ENCODE measurements around the gene EPS8L2.
"Not testable (repeated sequence)": the region's sequence is repeated elsewhere in the genome, so short reads cannot be mapped to it uniquely, and the experiment has no call there.

EPS8L2 gene

GRCh38 chr11:673866-674265 lies 32.2 kb upstream of the EPS8L2 start:
- Histone ChIP-seq H3K27me3 (ENCODE audit: control insufficient read depth, insufficient read depth, low read length) (no peaks in the 10 kb centered on the region), H3K4me3 (ENCODE audit: low read length) (no peak overlapping the region), H3K9ac (ENCODE audit: low read depth, low read length) (no peak overlapping the region), H3K4me2 (ENCODE audit: low read length) (no peak overlapping the region), H3K9me3 (replicated peaks; ENCODE audit: low read length) (no peaks in the 10 kb centered on the region), H3K4me1 (ENCODE audit: control insufficient read depth, insufficient read depth, low read length) (no peaks in the 10 kb centered on the region), H3K36me3 (ENCODE audit: insufficient read depth, low read length) (peaks cover 27% of the 10 kb centered on the region)

- Histone ChIP-seq H3K4me2 (ENCODE audit: low read length) (no peak overlapping the region), H3K4me1 (ENCODE audit: control insufficient read depth, insufficient read depth, low read length) (no peaks in the 10 kb centered on the region), H3K9ac (ENCODE audit: low read depth, low read length) (no peak overlapping the region), H3K4me3 (ENCODE audit: low read length) (no peak overlapping the region), H3K36me3 (ENCODE audit: insufficient read depth, low read length) (peaks cover 29% of the 10 kb centered on the region), H3K27me3 (ENCODE audit: control insufficient read depth, insufficient read depth, low read length) (no peaks in the 10 kb centered on the region), H3K9me3 (replicated peaks; ENCODE audit: low read length) (no peaks in the 10 kb centered on the region)
These were observed 31.6 kb upstream of the EPS8L2 start for GRCh38 chr11:674406-674805.

GRCh38 chr11:678297-678696 lies 27.7 kb upstream of the EPS8L2 start:
- Histone ChIP-seq H3K36me3 (ENCODE audit: insufficient read depth, low read length) (peaks cover 52% of the 10 kb centered on the region), H3K4me2 (ENCODE audit: low read length) (no peak overlapping the region)

GRCh38 chr11:679271-680207 lies 26.5 kb upstream of the EPS8L2 start:
- Histone ChIP-seq H3K27me3 (ENCODE audit: control insufficient read depth, insufficient read depth, low read length) (no peaks in the 10 kb centered on the region), H3K9ac (ENCODE audit: low read depth, low read length) (no peak overlapping the region), H3K9me3 (replicated peaks; ENCODE audit: low read length) (no peaks in the 10 kb centered on the region), H3K4me2 (ENCODE audit: low read length) (no peak overlapping the region), H3K4me3 (ENCODE audit: low read length) (no peak overlapping the region), H3K36me3 (ENCODE audit: insufficient read depth, low read length) (peaks cover 51% of the 10 kb centered on the region), H3K4me1 (ENCODE audit: control insufficient read depth, insufficient read depth, low read length) (no peaks in the 10 kb centered on the region)

More at GRCh38 chr11:678297-678696, 27.7 kb upstream of the EPS8L2 start:
- Histone ChIP-seq H3K4me1 (ENCODE audit: control insufficient read depth, insufficient read depth, low read length) (no peaks in the 10 kb centered on the region), H3K27me3 (ENCODE audit: control insufficient read depth, insufficient read depth, low read length) (no peaks in the 10 kb centered on the region), H3K4me3 (ENCODE audit: low read length) (no peak overlapping the region), H3K9me3 (replicated peaks; ENCODE audit: low read length) (no peaks in the 10 kb centered on the region), H3K9ac (ENCODE audit: low read depth, low read length) (no peak overlapping the region)

GRCh38 chr11:680476-680875 lies 25.6 kb upstream of the EPS8L2 start:
- no peaks in the 10 kb centered on the region for H3K4me1 ChIP-seq (ENCODE audit: control insufficient read depth, insufficient read depth, low read length)
- no peaks in the 10 kb centered on the region for H3K27me3 ChIP-seq (ENCODE audit: control insufficient read depth, insufficient read depth, low read length)
- H3K4me2 ChIP-seq (ENCODE audit: low read length): no peak overlapping the region
- H3K9ac ChIP-seq (ENCODE audit: low read depth, low read length): no peak overlapping the region
- no peaks in the 10 kb centered on the region for H3K9me3 ChIP-seq (replicated peaks; ENCODE audit: low read length)
- peaks cover 54% of the 10 kb centered on the region for H3K36me3 ChIP-seq (ENCODE audit: insufficient read depth, low read length)
- H3K4me3 ChIP-seq (ENCODE audit: low read length): no peak overlapping the region

- Histone ChIP-seq H3K9me3 (replicated peaks; ENCODE audit: low read length) (no peaks in the 10 kb centered on the region), H3K4me3 (ENCODE audit: low read length) (no peak overlapping the region), H3K9ac (ENCODE audit: low read depth, low read length) (no peak overlapping the region), H3K36me3 (ENCODE audit: insufficient read depth, low read length) (peaks cover 54% of the 10 kb centered on the region), H3K4me1 (ENCODE audit: control insufficient read depth, insufficient read depth, low read length) (no peaks in the 10 kb centered on the region), H3K4me2 (ENCODE audit: low read length) (no peak overlapping the region), H3K27me3 (ENCODE audit: control insufficient read depth, insufficient read depth, low read length) (no peaks in the 10 kb centered on the region)
These were observed 25.1 kb upstream of the EPS8L2 start for GRCh38 chr11:680970-681369.

GRCh38 chr11:686451-687243 lies 19.4 kb upstream of the EPS8L2 start:
- Histone ChIP-seq H3K4me2 (ENCODE audit: low read length) (no peak overlapping the region), H3K9ac (ENCODE audit: low read depth, low read length) (no peak overlapping the region), H3K27me3 (ENCODE audit: control insufficient read depth, insufficient read depth, low read length) (no peaks in the 10 kb centered on the region), H3K4me1 (ENCODE audit: control insufficient read depth, insufficient read depth, low read length) (no peaks in the 10 kb centered on the region), H3K4me3 (ENCODE audit: low read length) (no peak overlapping the region), H3K9me3 (replicated peaks; ENCODE audit: low read length) (no peaks in the 10 kb centered on the region), H3K36me3 (ENCODE audit: insufficient read depth, low read length) (peaks cover 56% of the 10 kb centered on the region)

GRCh38 chr11:687751-688150 lies 18.3 kb upstream of the EPS8L2 start:
- Histone ChIP-seq H3K9me3 (replicated peaks; ENCODE audit: low read length) (no peaks in the 10 kb centered on the region), H3K4me1 (ENCODE audit: control insufficient read depth, insufficient read depth, low read length) (peaks cover 2% of the 10 kb centered on the region), H3K36me3 (ENCODE audit: insufficient read depth, low read length) (peaks cover 46% of the 10 kb centered on the region), H3K27me3 (ENCODE audit: control insufficient read depth, insufficient read depth, low read length) (no peaks in the 10 kb centered on the region), H3K4me3 (ENCODE audit: low read length) (no peak overlapping the region), H3K9ac (ENCODE audit: low read depth, low read length) (no peak overlapping the region), H3K4me2 (ENCODE audit: low read length) (no peak overlapping the region)

GRCh38 chr11:688681-689080 lies 17.4 kb upstream of the EPS8L2 start:
- no peak overlapping the region for H3K4me3 ChIP-seq (ENCODE audit: low read length)
- peaks cover 37% of the 10 kb centered on the region for H3K36me3 ChIP-seq (ENCODE audit: insufficient read depth, low read length)
- H3K27me3 ChIP-seq (ENCODE audit: control insufficient read depth, insufficient read depth, low read length): no peaks in the 10 kb centered on the region
- no peak overlapping the region for H3K9ac ChIP-seq (ENCODE audit: low read depth, low read length)
- no peak overlapping the region for H3K4me2 ChIP-seq (ENCODE audit: low read length)
- H3K4me1 ChIP-seq (ENCODE audit: control insufficient read depth, insufficient read depth, low read length): peaks cover 11% of the 10 kb centered on the region
- H3K9me3 ChIP-seq (replicated peaks; ENCODE audit: low read length): no peaks in the 10 kb centered on the region

- H3K9me3 ChIP-seq (replicated peaks; ENCODE audit: low read length): no peaks in the 10 kb centered on the region
- H3K4me1 ChIP-seq (ENCODE audit: control insufficient read depth, insufficient read depth, low read length): peaks cover 20% of the 10 kb centered on the region
- peaks cover 29% of the 10 kb centered on the region for H3K36me3 ChIP-seq (ENCODE audit: insufficient read depth, low read length)
- no peak overlapping the region for H3K9ac ChIP-seq (ENCODE audit: low read depth, low read length)
- no peak overlapping the region for H3K4me3 ChIP-seq (ENCODE audit: low read length)
- no peak overlapping the region for H3K4me2 ChIP-seq (ENCODE audit: low read length)
- H3K27me3 ChIP-seq (ENCODE audit: control insufficient read depth, insufficient read depth, low read length): no peaks in the 10 kb centered on the region
These were observed 16.4 kb upstream of the EPS8L2 start for GRCh38 chr11:689625-690024.

- not testable (repeated sequence) for H3K4me3 ChIP-seq (ENCODE audit: low read length); H3K9ac ChIP-seq (ENCODE audit: low read depth, low read length); H3K4me2 ChIP-seq (ENCODE audit: low read length); H3K9me3 ChIP-seq (replicated peaks; ENCODE audit: low read length); H3K27me3 ChIP-seq (ENCODE audit: control insufficient read depth, insufficient read depth, low read length)
- peaks cover 21% of the 10 kb centered on the region for H3K4me1 ChIP-seq (ENCODE audit: control insufficient read depth, insufficient read depth, low read length)
- peaks cover 27% of the 10 kb centered on the region for H3K36me3 ChIP-seq (ENCODE audit: insufficient read depth, low read length)
These were observed 15.8 kb upstream of the EPS8L2 start for GRCh38 chr11:690244-690643.
